NCI-H69 (cell line): ENCODE measurements around the gene P2RY4.
"Not testable (repeated sequence)": the region's sequence is repeated elsewhere in the genome, so short reads cannot be mapped to it uniquely, and the experiment has no call there.

Source experiments
- DNase-seq: peaks from one replicate; lab custom pipeline; 2025; lab: John Stamatoyannopoulos, UW

Gene P2RY4

DNA sequence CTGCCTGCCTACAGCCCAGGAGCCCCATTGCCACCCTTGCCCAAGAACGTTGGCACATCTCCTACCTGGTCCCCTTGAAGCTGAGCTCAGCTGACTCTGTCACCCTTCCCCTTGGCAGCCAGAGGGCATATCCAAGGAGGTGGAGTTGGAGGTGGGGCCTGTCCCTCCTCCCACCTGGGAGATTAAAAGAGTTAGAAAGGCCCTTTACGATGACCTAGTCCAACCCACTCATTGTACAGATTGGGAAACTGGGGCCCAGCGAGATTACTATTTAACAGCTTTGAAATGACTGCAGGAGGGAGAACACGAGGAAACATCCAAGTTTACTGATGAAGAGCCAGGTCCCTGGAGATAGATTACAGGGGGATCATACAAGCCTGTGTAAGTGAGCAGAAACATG, at the start of gene P2RY4:
Gene P2RY4 (minus strand): TSS at position 101 of the 400 bp plus-strand sequence. CDS start 580 bp downstream, outside the sequence.
- no peak for DNase-seq

DNA sequence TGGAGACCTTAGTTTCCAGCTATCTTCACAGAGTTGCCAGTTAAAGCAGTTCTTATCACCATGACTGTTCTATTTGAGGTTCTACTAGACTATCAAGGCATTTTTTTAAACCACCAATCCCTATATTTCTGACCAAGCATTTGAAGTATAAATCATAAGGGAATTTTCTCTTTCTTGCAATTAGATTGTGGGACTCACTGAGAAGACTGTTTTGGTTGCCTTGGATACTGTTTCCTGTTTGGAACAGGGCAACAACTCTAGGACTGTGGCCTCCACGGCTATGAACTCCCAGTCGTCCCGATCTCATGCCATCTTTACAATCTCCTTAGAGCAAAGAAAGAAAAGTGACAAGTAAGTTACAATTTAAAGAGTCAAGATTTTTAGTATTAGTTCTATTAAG, 41.7 kb upstream of the P2RY4 start:
- DNase-seq = no peak

DNA sequence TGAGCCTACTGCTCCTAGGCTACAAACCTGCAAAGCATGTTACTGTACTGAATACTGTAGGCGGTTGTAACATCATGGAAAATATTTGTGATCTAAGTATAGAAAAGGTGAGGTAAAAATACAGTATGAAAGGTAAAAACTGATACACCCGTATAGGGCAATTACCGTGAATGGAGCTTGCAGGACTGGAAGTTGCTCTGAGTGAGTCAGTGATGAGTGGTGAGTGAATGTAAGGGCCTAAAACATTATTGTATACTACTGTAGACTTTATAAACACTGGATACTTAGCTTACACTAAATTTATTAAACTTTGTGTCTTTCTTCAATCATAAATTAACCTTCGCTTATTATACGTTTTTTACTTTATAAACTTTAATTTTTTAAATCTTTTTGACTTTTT, 33.6 kb upstream of the P2RY4 start:
- no peak for DNase-seq

DNA sequence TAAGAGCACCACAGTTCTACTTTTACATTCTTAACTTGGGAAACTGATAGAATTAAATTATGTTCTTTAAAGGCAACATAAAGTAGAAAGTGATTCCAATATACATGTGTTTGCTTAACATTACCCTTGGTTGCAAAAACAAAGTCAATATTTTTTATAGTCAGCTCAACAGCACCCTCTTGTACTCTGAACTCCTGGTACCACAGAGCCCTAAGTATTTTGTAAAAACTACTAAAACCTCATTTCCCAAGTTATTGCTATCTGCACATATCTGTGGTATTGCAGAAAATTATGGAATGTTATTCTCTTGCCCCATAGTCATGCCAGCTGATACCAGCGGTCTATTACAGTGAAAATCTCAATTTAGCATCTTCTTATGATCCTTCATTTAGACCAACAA, 32.8 kb upstream of the P2RY4 start:
- DNase-seq = no peak

DNA sequence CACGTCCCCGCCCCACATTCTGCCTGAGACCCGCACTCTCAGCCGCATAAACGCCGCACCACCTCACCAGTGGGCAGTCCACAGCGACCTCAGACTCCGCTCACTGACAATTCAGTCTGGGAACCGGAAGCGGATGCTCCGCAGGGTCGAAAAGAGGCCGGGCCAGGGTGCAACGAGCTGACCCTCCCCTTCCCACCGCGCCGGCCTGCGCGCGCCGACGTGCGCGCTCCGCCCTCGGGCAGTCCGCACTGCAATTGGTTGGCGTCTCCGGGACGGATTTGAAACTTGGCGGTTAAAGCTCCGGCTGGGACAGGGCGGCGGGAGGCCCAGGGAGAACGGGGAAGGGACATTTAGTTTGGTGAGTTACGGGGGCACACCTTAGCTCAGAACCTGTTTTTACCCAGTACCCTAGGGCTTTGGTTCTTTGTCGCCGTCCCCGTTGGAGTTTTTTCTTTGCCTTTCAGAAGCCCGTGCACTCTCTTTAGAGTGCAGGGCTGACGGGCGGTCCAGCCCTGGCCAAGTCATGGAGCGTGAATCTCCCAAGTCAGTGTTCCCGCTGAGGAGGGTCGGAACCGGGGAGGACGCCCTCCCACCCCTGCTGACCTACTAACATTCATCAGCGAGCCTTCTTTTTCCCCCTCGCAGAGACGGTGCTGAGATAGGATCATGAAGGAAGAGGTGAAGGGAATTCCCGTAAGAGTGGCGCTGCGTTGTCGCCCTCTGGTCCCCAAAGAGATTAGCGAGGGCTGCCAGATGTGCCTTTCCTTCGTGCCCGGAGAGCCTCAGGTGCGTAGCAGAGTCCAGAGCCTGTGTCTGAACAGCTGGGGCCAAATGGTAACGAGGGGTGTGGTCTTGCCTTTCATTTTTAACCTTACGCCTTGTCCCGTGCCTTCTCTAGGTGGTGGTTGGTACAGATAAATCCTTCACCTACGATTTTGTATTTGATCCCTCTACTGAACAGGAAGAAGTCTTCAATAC, 30.1 kb upstream of the P2RY4 start, which contains the start of the genes KIF4A and PDZD11:
Gene KIF4A (plus strand): TSS at position 312 of the 978 bp plus-strand sequence. CDS start 355 bp downstream, at position 667.
Gene PDZD11 (minus strand): TSS at position 135 of the 978 bp plus-strand sequence. CDS start 586 bp downstream, outside the sequence.
- peak; percentile 90 for DNase-seq

DNA sequence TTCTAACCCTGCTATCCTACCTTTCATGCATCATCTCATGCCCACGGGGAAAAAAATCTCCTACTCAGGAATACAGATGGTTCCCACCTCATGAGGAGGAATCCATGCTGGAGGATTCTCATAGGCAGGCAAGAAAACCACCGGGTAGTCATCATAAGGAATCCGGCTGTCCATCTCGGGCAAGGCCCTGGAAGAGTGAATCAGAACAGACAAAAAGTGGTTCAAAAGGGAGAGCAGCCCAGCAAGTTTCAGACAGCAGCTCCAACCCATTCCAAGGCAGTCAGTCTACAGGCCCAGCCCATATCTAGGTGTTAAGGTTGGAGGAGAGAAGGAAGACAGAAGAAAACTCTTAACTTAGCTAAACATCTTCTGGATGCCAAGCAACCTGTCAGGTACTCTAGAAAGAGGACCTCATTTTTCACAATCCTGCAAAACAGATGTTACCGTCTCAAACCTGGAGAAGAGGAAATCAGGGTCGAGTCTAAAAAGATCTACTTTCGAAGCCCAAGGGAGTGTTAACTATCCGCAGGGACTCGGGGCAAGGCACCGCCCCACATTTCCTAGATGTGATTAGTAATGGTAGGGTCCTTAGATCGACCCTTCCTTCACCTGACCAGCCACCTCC, 29.3 kb upstream of the P2RY4 start:
- DNase-seq = no peak

DNA sequence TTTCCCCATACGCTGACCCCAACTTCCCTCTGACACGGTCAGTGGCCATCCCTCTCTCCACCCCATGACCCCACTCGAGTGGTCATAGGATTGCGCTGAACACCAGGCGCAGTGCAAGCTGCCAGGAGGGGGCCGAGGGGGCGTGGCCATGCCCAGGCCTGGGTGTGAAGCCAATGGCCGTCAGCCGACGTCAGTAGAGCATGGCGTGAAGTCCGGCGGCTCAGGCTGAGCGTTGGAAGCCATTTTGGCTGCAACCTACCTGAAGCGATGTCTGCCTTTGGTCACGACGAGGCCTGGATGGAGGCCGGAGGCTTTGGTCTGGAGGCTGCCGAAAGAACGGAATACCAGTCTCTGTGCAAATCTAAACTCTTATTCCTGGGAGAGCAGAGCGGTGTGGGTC, 21.9 kb upstream of the P2RY4 start, which contains the start of gene RAB41:
Gene RAB41 (plus strand): TSS at position 222 of the 400 bp plus-strand sequence. CDS start 46 bp downstream, at position 268.
- no peak for DNase-seq

DNA sequence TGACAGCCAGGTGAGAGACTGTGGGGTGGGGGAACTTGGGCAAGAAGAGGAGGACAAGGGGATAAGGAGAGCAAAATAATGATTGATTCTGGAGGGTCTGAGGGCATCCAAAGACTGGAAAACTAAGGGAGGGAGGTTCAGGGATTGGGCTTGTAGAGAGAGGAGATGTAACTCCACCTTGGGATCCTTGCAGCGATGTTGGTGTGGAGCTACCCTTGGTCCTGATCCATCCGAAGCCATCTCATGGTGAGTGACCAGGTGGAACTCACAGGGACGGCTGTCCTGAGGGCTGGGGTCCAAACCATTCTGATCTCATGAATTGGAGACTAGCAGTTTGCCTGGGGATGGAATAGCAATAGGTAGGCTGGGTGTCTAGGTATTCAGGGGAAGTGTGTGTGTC, 20.6 kb upstream of the P2RY4 start:
- DNase-seq = no peak

DNA sequence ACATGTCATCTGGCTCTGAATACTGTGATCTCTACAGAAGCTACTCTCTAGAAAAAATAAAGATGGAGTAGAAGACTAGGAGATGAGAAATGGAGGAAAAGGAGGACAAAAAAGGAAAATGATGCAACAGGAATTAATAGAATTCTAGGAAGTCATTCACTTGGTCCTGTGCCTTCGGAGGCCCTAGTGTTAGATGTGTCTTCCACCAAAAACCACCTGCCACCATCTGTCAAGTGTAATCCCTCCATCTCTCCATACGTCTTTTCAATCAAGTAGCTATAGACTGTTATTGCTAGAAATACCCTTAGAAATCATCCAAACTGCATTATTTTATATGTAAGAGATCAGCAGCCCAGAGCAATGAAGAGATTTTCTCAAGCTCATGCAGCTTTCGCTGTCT, 19.1 kb upstream of the P2RY4 start:
- no peak for DNase-seq

DNA sequence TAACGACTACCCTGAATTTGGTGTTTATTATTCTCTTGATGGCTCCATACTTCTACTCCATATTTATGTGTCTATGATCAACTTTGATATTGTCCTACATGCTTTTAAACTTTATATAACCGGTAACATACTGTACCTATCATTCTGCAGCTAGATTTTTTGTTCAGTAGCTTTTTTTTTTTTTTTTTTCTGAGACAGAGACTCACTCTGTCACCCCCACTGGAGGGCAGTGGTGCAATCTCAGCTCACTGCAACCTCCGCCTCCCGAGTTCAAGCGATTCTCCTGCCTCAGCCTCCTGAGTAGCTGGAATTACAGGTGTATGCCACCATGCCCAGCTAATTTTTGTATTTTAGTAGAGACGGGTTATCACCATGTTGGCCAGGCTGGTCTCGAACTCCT, 14.0 kb upstream of the P2RY4 start:
- not testable (repeated sequence) for DNase-seq

DNA sequence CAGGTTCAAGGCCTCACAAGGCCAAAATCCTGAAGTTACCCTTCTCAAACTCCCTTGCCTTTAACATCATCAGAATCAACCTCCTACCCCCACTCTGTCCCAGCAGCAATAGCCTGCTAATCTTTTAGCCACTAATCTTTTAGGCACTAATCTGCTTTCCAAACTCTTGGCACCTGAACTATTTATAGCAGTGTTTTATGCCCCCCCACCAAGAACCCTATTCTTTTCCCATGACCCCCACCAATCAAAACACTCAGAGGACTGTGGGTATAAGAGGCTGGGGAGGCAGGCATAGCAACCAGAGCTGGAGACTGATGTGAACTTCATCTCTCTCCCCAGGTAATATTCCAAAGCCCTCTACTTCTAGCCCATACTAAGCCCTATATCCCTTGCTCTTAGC, 8.0 kb upstream of the P2RY4 start, which contains the start of gene ARR3:
Gene ARR3 (plus strand): TSS at position 301 of the 400 bp plus-strand sequence. CDS start 1,052 bp downstream, outside the sequence.
- no peak for DNase-seq

DNA sequence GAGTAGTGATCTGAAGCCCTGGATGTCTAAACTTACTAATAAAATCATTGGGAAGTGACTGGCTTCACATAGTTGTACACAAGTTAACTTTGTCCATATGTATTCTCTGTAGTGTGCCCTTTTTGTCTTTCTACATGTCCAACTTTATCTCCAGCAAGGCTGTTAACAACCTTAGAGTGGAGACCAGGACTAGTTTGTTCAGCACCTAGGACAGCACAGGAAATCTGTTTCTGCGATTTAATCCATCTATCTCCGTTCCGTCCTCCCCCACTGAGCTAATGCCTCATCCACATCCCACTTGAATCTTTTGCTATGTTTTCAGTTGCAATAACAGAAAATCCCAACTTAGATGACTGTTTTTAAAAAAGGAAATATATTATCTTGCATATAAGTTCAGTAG, 4.8 kb upstream of the P2RY4 start:
- DNase-seq = no peak

DNA sequence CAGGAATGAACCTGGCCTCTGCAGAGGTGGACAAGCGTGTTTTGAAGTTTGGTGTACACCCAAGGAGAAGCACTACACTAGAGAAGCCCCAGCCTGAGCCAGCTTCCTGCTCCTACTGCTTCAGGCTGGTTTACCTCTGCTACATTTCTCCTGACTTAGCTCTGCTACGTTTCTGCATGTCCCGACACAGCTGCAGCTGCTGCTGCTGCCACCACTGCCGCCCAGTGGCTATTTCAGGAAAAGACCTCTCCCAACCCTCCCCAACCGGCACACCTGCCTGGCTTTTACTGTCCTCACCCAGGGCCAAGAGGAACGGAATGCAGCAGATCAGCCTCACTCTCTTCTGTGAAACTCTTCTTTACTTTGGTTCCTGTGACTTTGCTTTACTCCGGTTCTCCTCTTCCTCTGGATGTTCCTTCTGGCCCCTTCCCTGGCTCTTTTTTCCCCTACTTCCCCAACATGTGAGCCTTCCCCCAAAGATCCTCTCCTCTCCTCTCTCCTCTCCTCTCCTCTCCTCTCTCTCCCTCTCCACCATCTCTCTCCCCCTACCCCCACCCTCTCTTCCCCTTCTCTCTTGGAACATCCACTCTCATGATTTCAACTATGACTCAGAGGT, 3.1 kb upstream of the P2RY4 start:
- DNase-seq = peak; percentile 65

DNA sequence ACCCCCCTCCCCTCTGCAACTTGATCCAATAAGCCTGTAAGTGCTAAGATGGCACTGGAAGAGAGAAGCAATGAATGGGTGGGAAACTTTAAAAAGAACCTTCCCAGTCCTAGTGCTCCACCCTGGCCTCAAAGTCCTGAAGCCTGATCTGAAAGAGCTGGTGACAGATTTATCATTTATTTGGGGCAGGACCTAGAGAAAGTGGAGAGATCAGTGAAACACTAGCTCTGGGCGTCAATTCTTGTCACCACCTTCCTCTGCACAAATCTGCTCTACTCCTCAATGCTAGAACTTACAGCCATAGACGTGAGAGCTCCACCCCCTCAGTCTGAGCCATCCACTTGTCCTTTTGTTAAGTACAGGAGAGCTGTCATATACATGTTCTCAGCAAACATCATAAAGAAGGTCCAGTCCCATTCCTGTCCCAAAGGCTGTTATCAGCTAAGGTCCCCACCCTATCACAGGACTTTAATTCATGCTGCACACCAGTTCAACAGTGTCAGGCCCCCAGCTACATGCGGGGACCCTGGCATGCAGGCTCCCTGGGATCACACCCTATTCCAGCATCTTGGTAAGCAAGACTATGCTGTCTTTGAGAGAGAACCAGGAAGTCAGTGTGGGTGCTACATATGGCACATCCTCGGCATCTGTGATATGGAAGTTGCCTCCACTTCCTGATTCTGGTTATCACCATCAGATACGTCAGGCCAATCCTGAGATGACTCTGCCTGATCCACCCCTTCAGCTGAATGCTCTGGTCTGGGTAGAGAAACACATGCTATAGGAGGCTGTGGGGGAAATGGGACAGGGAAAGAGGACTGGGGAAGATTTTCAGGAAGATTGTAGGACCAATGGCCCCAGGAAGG, 2.3 kb downstream of the P2RY4 start:
- no peak for DNase-seq

DNA sequence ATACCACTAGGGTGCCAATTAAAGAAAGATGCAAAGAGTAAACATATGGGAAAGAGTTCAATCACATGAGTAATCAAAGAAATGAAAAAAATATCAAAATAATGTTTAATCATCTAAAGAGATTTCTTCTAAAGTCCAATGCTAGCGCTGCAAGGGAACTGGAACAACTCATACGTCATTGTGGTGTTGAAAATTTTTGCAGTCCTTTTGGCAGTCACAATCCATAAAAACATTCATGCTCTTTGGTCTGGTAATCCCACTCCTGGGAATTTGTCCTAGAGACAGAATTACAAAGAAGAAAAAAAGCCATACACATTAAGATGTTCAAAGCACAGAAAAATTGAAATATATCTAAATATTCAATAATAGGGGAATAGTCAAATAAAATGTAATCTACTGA, 4.6 kb downstream of the P2RY4 start:
- no peak for DNase-seq

DNA sequence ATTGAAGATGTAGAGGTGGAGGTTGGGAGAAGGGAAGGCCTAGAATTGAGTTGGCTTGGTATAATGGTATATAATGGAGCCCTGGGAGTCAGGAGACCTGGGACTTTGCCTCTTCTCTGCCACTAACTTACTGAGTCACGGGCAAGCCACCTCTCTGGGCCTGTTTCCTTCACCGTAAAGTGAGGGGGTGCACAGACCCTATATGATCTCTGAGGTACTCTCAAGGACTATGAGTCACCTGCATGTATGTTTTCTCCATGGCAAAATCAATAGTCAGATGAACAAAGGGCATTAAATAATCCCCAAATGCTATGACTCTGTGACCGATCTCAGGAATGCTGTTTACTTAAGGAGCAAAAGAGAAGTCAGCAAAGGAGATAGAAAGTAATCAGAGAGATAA, 5.1 kb downstream of the P2RY4 start:
- no peak for DNase-seq

DNA sequence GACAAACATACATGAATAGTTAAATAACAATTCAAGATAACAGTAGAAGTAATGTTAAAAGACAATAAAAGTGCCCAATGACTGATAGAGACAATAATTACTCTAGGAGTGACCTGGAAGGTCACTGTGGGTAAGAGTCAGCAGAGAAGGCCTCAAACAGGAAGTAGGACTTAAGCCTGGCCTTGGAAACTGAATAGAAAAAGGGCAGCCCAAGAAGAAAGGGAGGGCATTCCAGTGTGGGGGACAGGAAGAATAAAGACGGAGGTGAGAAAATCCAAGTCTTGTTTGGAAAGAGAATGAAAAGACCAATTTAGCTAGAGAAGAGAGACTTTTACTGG, 6.0 kb downstream of the P2RY4 start:
- DNase-seq = no peak

DNA sequence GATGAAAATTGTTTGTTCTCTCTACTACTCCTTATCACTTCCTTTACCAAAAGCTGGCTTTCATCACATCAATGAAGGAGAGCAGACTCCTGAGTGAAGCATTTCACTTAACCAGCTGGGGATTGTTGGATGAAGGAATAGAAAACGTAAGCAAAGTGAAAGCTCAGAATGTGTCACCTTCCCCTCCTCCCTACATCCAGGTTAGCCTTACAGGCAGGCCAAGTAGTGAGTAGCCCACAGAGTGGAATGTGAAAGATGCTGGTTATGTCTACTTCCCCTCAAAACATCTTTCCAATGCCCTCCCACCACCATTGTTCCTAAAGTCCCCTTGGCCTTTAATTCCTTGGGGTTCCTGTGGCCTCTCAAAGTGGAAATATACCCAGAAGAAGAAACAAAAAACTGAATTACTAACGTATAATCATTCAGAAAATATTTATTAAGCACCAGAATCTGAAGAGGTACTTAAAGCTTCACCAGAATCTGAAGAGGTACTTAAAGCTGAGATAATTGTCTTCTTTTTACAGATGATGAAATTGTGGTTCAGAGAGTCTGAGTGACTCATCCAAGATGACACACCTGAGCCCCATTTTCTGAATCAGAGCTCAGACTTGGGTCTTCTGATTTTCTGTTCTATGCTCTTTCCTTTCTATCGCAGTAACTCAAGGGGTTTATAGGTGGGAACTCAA, 6.5 kb downstream of the P2RY4 start:
- DNase-seq = peak; percentile 1

DNA sequence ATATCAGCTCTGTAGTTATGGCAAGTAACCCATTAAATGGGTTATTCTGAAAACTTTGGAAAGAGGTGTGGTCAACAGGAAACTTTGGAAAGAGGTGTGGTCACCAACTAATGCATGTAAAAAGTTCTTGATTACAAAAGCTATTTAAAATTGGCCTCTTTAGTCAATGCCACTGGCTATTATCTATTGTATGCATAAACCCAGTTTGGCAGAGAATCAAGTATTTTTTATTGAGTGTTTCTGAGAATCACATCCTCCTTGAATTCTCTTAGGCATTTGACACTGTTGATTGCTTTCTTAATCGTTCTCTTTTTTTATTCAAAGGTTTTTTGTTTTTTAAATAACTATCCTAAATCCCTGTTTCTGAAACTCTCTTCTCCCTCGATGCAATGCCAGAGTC, 7.5 kb downstream of the P2RY4 start:
- DNase-seq = no peak

DNA sequence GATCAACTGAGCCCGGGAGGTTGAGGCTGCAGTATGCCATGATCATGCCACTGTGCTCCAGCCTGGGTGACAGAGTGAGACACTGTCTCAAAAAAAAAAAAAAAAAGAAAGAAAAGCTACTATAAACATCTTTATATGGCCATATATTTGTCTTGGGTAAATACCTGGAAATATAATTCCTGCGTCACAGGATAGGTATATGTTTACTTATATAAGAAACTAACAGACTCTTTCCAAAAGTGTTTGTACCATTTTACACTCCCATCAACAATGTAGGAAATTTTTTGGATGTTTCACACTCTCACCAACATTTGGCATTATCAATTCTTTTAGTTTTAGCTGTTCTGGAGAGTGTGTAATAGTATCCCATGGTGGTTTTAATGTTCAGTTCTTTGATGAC, 12.8 kb downstream of the P2RY4 start:
- DNase-seq = no peak

DNA sequence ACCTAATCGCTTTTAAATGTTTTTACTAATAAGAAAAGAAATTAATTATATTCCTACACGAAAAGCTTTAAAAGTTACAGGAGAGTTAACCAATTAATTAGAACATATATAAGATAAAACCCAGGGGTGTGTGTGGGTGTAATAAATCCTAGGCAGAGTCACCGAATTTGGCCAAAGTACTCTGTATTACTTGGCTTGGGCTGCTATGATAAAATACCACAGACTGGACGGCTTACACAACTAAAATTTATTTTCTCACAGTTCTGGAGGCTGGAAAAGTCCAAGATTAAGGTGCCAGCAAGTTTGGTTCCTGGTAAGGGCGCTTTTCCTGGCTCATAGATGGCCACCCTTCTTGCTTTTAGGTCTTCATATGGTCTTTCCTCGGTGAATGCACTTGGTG, 15.1 kb downstream of the P2RY4 start:
- DNase-seq = no peak
